ENCODE data around the gene ATP10B.

Gene ATP10B

DNA sequence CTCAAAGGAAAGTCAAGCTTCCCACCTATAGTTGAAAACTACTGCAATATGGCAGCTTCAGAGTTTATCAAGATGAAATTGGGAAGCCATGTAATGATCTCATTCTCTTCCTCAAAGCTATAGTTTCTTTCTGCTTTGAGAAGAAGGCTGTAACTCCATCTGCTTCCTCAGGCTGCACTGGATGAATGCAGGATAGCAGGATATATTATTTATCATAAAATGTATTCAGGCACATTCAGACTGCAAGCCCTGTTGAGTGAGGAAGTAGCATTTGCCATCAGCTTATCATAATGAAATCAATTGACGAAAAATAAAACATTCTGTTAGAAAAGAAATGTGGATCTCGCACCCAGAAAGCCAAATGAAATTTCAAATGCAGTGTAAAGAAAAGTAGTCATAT, 560 bp downstream of the ATP10B start:
- Histone ChIP-seq H3K4me1 (ENCODE audit: insufficient read depth, low read length, severe bottlenecking) (no peaks in the 10 kb centered on the region), H2AFZ (ENCODE audit: low read length) (no peak overlapping the region), H3K4me3 (ENCODE audit: low read depth, low read length, poor library complexity, severe bottlenecking) (no peak overlapping the region)

DNA sequence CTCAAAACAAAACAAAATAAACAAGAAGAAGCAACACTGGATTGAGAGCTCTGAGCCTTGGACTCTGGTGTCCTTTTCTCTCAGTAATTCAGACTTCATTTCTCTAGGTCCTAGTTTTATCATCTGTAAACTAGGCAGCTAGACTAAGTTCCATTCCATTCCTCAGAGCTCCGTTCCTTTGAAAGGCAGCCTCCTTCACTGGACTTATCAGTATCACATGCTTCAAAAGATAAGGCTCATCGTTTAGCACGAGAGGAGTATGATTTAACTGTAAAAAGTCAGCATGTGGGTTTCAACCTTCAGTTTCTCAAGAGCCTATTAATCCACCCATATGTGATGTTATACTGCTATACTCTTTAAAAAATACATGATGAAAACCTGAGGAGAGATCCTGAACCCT, 1.6 kb downstream of the ATP10B start:
- no peaks in the 10 kb centered on the region for H3K9me3 ChIP-seq (ENCODE audit: low read length)
- no peak overlapping the region for H2AFZ ChIP-seq (ENCODE audit: low read length)
- no peaks in the 10 kb centered on the region for H3K4me1 ChIP-seq (ENCODE audit: insufficient read depth, low read length, severe bottlenecking)
- no peaks in the 10 kb centered on the region for H3F3A ChIP-seq (ENCODE audit: insufficient read depth, low read length)
- H3K9ac ChIP-seq (ENCODE audit: low read length) = no peak overlapping the region
- no peaks in the 10 kb centered on the region for H3K9me2 ChIP-seq (ENCODE audit: low read depth, low read length)
- no peaks in the 10 kb centered on the region for H3K27me3 ChIP-seq (ENCODE audit: insufficient read depth, low read length)
- no peak overlapping the region for H3K27ac ChIP-seq (ENCODE audit: low read depth, low read length, poor library complexity, severe bottlenecking)
- H4K20me1 ChIP-seq (ENCODE audit: insufficient read depth, low read length) = no peaks in the 10 kb centered on the region
- H3K79me2 ChIP-seq (ENCODE audit: insufficient read depth, low read length) = no peaks in the 10 kb centered on the region
- H3K36me3 ChIP-seq (ENCODE audit: insufficient read depth, low read length) = no peaks in the 10 kb centered on the region
- TF ChIP-seq, protein P1, sequence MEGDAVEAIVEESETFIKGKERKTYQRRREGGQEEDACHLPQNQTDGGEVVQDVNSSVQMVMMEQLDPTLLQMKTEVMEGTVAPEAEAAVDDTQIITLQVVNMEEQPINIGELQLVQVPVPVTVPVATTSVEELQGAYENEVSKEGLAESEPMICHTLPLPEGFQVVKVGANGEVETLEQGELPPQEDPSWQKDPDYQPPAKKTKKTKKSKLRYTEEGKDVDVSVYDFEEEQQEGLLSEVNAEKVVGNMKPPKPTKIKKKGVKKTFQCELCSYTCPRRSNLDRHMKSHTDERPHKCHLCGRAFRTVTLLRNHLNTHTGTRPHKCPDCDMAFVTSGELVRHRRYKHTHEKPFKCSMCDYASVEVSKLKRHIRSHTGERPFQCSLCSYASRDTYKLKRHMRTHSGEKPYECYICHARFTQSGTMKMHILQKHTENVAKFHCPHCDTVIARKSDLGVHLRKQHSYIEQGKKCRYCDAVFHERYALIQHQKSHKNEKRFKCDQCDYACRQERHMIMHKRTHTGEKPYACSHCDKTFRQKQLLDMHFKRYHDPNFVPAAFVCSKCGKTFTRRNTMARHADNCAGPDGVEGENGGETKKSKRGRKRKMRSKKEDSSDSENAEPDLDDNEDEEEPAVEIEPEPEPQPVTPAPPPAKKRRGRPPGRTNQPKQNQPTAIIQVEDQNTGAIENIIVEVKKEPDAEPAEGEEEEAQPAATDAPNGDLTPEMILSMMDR (IDR thresholded peaks at IDR 0.05; ENCODE audit: low read length) = no peak
- no peak for TF ChIP-seq EZH2 (IDR thresholded peaks at IDR 0.05; ENCODE audit: borderline replicate concordance, low read length)
- no peak overlapping the region for H3K4me3 ChIP-seq (ENCODE audit: low read depth, low read length, poor library complexity, severe bottlenecking)
- H3K4me2 ChIP-seq (ENCODE audit: low read length) = no peak overlapping the region

More for the DNA sequence above, 560 bp downstream of the ATP10B start:
- TF ChIP-seq EZH2 (IDR thresholded peaks at IDR 0.05; ENCODE audit: borderline replicate concordance, low read length) = no peak
- TF ChIP-seq, protein P1 (IDR thresholded peaks at IDR 0.05; ENCODE audit: low read length) = no peak
- no peaks in the 10 kb centered on the region for H3K36me3 ChIP-seq (ENCODE audit: insufficient read depth, low read length)
- H3K4me2 ChIP-seq (ENCODE audit: low read length) = no peak overlapping the region
- H3K79me2 ChIP-seq (ENCODE audit: insufficient read depth, low read length) = no peaks in the 10 kb centered on the region
- H4K20me1 ChIP-seq (ENCODE audit: insufficient read depth, low read length) = no peaks in the 10 kb centered on the region
- H3K9me3 ChIP-seq (ENCODE audit: low read length) = no peaks in the 10 kb centered on the region
- no peaks in the 10 kb centered on the region for H3F3A ChIP-seq (ENCODE audit: insufficient read depth, low read length)
- no peaks in the 10 kb centered on the region for H3K27me3 ChIP-seq (ENCODE audit: insufficient read depth, low read length)
- no peak overlapping the region for H3K9ac ChIP-seq (ENCODE audit: low read length)
- H3K27ac ChIP-seq (ENCODE audit: low read depth, low read length, poor library complexity, severe bottlenecking) = no peak overlapping the region
- H3K9me2 ChIP-seq (ENCODE audit: low read depth, low read length) = no peaks in the 10 kb centered on the region

DNA sequence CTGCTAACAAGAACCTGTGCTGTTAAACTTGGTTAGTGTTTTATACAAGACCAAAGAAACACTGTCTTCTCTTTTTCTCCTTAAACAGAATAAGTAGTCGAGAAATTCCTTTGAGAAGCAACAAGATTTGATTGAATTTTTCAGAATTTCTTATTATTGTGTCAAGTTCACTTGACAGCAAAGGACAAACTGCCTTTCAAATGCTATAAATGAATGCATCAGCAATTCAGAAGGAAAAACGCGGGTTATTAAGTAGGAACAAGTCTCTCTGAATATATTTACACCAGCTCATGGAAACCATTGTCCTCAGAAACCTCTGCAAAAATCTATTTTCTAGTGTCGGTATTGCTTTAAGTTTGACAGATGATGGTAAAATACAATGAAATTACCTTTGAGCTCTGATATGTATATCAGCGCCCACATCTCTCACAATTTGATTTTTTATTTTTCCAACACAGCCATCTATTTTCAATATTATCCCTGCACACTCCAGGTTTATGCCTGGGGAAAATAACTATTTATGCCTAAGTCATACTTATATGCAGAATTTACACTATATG, 4.4 kb downstream of the ATP10B start:
- Histone ChIP-seq H2AFZ (ENCODE audit: low read length) (no peak overlapping the region), H3K4me3 (ENCODE audit: low read depth, low read length, poor library complexity, severe bottlenecking) (no peak overlapping the region), H3K4me2 (ENCODE audit: low read length) (no peak overlapping the region), H3K9me3 (ENCODE audit: low read length) (no peaks in the 10 kb centered on the region), H4K20me1 (ENCODE audit: insufficient read depth, low read length) (no peaks in the 10 kb centered on the region), H3K36me3 (ENCODE audit: insufficient read depth, low read length) (no peaks in the 10 kb centered on the region), H3K79me2 (ENCODE audit: insufficient read depth, low read length) (no peaks in the 10 kb centered on the region), H3F3A (ENCODE audit: insufficient read depth, low read length) (no peaks in the 10 kb centered on the region), H3K9ac (ENCODE audit: low read length) (no peak overlapping the region), H3K27me3 (ENCODE audit: insufficient read depth, low read length) (no peaks in the 10 kb centered on the region), H3K9me2 (ENCODE audit: low read depth, low read length) (no peaks in the 10 kb centered on the region), H3K4me1 (ENCODE audit: insufficient read depth, low read length, severe bottlenecking) (no peaks in the 10 kb centered on the region), H3K27ac (ENCODE audit: low read depth, low read length, poor library complexity, severe bottlenecking) (no peak overlapping the region)
- no peak for TF ChIP-seq EZH2 (IDR thresholded peaks at IDR 0.05; ENCODE audit: borderline replicate concordance, low read length)
- TF ChIP-seq, protein P1 (IDR thresholded peaks at IDR 0.05; ENCODE audit: low read length) = no peak
